ENCODE results near the gene MYO10.

GRCh38 chr5:16665601-16666000 is 270.5 kb downstream of the MYO10 start:
- no peak for TF ChIP-seq CEBPB (IDR thresholded peaks at IDR 0.05)
- no peak for TF ChIP-seq TAF1 (IDR thresholded peaks at IDR 0.05; ENCODE audit: low read depth)
- no peak for TF ChIP-seq MAX (IDR thresholded peaks at IDR 0.05)
- no peak for TF ChIP-seq EP300 (IDR thresholded peaks at IDR 0.05; ENCODE audit: borderline replicate concordance)
- no peak for TF ChIP-seq YY1 (IDR thresholded peaks at IDR 0.05; ENCODE audit: low read depth)
- no peak for TF ChIP-seq NFIC (IDR thresholded peaks at IDR 0.05)
